Stomach smooth muscle (tissue), 2 donors: ENCODE measurements around the gene TSPAN15.
"Not testable (repeated sequence)": the region's sequence is repeated elsewhere in the genome, so short reads cannot be mapped to it uniquely, and the experiment has no call there.

Source experiments
- H3K27ac ChIP-seq: one replicate; pipeline ENCODE4 v1.7.0; 2013; ENCODE audit warnings: mild to moderate bottlenecking, low read length, inconsistent platforms
- H3K27me3 ChIP-seq, 2 donors: one replicate each; pipeline ENCODE4 v1.7.0; 2013; ENCODE audit warnings: low read length in 2 of 2; ENCODE audit not compliant: insufficient read depth in 2 of 2, control insufficient read depth in 1 of 2
- H3K36me3 ChIP-seq, 2 donors: one replicate each; pipeline ENCODE4 v1.7.0; 2013; ENCODE audit warnings: low read length in 2 of 2; ENCODE audit not compliant: control insufficient read depth in 2 of 2, insufficient read depth in 2 of 2
- H3K4me1 ChIP-seq: one replicate; pipeline ENCODE4 v1.7.0; 2013; ENCODE audit warnings: low read length; ENCODE audit not compliant: control insufficient read depth, insufficient read depth
- H3K4me3 ChIP-seq, 2 donors: one replicate each; pipeline ENCODE4 v1.7.0; 2013; ENCODE audit warnings: low read length in 2 of 2
- H3K9ac ChIP-seq, 2 donors: one replicate each; pipeline ENCODE4 v1.7.0; 2013; ENCODE audit warnings: low read length in 2 of 2, mild to moderate bottlenecking in 1 of 2
- H3K9me3 ChIP-seq, 2 donors: one replicate each; pipeline ENCODE4 v1.7.0; 2013; ENCODE audit warnings: low read length in 2 of 2; ENCODE audit not compliant: control insufficient read depth in 2 of 2
- donor health status: healthy.
- donor health status: Pancreatic carcinoma.

TSPAN15 gene

DNA sequence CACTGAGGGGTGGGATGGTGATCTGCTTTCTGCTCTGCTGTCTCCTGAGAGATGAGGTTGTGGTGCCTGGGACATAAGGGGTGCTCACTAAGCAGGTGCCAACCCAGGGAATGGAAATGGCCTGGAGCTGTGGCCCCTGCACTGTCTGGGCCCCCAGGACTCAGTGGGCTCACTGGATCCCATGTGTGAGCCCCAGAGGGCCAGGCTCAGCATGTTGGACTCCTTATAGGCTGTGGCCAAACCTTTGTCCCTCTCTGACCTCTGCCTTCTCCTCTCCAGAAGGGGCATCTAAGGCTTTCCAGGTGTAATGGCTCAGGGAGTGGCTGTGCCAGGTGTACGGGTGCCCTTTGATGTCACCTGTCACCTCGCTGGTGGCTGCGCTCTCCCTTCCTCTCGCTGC is 65.5 kb downstream of the TSPAN15 start:
- Histone ChIP-seq H3K9me3 (no peaks in the 10 kb centered on the region), H3K4me1 (peaks cover 3% of the 10 kb centered on the region)

DNA sequence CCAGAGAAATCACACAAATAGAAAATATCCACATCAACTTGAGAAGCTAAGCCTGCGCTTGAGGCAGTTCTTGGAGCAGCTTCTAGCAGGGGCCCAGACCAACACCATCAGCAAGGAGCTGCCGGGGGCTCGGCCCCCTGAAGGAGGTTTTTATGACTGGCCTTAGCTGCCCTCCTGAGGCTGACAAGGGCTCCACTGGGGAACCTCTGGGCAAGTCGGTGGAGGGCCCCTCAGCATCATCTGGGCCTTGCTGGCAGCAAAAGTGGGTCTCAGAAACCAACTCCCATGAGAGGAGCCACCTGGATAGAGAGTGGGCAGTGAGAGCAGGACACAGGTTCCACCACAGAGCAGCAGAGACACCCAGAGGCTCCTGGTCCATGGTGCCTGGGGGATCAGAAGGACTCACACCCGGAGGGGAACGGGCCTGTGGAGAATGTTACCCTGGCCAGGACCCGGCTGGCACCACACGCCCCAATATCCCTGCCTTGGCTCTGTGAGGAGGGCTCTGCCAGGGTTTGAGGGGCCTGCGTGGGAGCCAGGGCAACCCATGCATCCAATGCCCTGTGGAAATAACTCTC is 66.1 kb downstream of the TSPAN15 start:
- Histone ChIP-seq H3K4me1 (peaks cover 3% of the 10 kb centered on the region), H3K9ac (no peak overlapping the region), H3K4me3 (no peak overlapping the region), H3K9me3 (no peaks in the 10 kb centered on the region), H3K36me3 (peaks cover 0 to 3% of the 10 kb centered on the region in 2 donors), H3K27ac (no peak overlapping the region), H3K27me3 (no peaks in the 10 kb centered on the region)

More for the DNA sequence above, 65.5 kb downstream of the TSPAN15 start:
- Histone ChIP-seq H3K27ac (no peak overlapping the region), H3K9ac (no peak overlapping the region), H3K36me3 (peaks cover 0 to 3% of the 10 kb centered on the region in 2 donors), H3K4me3 (no peak overlapping the region), H3K27me3 (no peaks in the 10 kb centered on the region)

DNA sequence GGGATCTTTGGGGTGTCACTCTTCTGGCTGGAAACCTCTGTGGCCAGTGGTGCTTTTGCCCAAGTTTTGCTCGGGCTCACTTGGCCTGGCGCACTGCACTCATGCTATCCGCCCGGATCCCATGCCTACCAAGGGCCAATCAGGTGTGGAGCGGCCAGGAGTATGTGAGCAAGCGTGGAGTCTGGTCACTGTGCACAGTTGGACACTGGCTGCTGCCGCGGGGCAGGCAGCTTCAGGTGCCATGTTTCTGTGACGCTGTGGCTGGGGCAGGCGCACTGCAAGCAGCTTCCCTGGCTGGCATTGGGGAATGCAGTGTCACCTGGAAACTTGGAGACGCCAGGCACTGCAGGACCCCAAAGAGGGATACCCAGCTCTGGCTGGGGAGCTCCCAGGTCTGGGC is 76.7 kb downstream of the TSPAN15 start:
- Histone ChIP-seq H3K36me3 (no peaks in the 10 kb centered on the region), H3K27me3 (no peaks in the 10 kb centered on the region), H3K4me1 (no peaks in the 10 kb centered on the region), H3K9me3 (no peaks in the 10 kb centered on the region), H3K4me3 (no peak overlapping the region), H3K9ac (no peak overlapping the region), H3K27ac (no peak overlapping the region)

DNA sequence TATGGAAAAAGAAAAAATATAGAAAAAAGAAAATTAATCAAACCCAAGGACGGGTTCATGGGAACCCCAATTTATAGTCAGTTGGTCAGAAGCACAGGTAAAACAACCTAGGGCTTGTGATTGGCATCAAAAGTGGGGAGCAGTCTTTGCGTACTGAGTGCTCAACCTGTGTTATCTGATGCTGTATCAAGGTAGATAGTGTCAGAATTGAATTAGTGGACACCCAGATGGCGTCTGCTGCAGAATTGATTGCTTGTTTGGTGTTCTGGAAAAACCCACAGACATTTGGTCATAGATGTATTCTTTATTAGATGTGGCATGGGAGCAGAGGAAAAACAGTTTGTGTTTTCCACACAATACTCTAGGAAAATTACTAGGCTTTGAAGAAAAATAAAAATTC is 82.4 kb downstream of the TSPAN15 start:
- Histone ChIP-seq H3K27ac (no peak overlapping the region), H3K4me3 (no peak overlapping the region), H3K27me3 (no peaks in the 10 kb centered on the region), H3K4me1 (no peaks in the 10 kb centered on the region), H3K36me3 (no peaks in the 10 kb centered on the region), H3K9ac (no peak overlapping the region), H3K9me3 (no peaks in the 10 kb centered on the region)

DNA sequence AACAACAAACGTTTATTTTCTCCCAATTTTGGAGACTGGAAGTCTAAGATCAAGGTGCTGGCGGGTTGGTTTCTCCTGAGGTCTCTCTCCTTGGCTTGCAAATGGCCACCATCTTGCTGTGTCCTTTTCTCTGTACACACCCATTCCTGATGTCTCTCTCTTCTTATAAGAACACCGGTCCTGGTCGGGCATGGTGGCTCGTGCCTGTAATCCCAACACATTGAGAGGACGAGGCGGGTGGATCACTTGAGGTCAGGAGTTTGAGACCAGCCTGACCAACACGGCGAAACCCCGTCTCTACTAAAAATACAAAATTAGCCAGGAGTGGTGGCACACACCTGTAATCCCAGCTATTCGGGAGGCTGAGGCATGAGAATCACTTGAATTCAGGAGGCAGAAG is 85.3 kb downstream of the TSPAN15 start:
- H3K9me3 ChIP-seq, H3K36me3 ChIP-seq, H3K4me1 ChIP-seq, H3K27ac ChIP-seq, H3K9ac ChIP-seq, H3K4me3 ChIP-seq, H3K27me3 ChIP-seq: not testable (repeated sequence)

DNA sequence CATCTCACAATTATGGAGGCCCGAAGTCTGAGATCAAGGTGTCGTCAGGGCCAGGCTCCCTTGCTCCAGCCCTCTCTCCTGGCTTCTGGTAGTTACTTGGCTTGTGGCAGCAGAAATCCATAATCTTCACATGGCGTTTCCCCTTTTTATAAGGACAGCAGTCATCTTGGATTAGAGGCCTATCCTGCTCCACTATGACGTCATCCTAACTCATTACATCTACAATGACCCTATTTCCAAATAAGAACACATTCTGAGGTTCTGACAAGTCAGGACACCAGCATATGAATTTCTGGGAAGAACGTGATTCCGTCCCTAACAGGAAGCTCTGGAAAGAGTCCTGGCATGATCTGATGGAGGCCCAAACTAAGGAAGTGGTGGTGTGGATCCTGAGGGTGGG is 86.2 kb downstream of the TSPAN15 start:
- Histone ChIP-seq H3K4me1 (no peaks in the 10 kb centered on the region), H3K36me3 (no peaks in the 10 kb centered on the region), H3K27ac (no peak overlapping the region), H3K9ac (no peak overlapping the region), H3K4me3 (no peak overlapping the region), H3K27me3 (no peaks in the 10 kb centered on the region), H3K9me3 (peaks cover 0 to 3% of the 10 kb centered on the region in 2 donors)

DNA sequence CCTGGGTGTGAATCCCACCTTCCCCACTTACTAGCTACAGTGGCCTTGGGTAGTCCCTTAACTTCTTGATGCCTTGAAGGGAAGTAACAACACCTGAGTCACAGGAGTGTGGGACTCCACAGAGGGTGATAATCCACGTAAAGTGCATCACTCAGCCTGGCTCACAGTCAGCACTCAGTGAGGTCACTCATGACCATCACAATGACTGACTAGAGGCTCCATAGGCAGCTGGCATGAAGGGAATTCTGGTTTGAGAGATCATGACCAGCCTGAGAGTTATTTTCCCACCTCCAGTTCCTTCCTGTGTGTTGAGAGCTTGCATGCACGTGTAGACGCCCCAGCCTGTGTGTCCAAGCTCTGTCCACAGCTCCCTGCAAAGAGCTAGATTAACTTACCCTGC is 87.2 kb downstream of the TSPAN15 start:
- Histone ChIP-seq H3K9me3 (peaks cover 0 to 3% of the 10 kb centered on the region in 2 donors), H3K27me3 (no peaks in the 10 kb centered on the region), H3K27ac (no peak overlapping the region), H3K36me3 (peaks cover 0 to 2% of the 10 kb centered on the region in 2 donors), H3K4me3 (no peak overlapping the region), H3K9ac (no peak overlapping the region), H3K4me1 (no peaks in the 10 kb centered on the region)

DNA sequence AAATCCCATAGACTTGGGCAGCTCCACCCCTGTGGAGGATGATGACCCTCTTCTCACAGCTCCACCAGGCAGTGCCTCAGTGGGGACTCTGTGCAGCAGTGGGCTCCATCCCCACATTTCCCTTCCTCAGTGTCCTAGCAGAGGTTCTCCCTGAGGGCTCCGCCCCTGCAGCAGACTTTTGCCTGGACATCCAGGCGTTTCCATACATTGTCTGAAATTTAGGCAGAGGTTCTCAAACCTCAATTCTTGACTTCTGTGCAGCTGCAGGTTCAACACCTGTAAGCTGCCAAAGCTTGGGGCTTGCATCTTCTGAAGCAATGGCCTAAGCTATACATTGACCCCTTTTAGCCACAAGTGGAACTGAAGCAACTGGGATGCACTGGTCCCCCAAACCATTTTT is 90.2 kb downstream of the TSPAN15 start:
- no peak overlapping the region for H3K9ac ChIP-seq
- H3K4me3 ChIP-seq: no peak overlapping the region
- H3K9me3 ChIP-seq: peaks cover 0 to 3% of the 10 kb centered on the region in 2 donors
- H3K27me3 ChIP-seq: no peaks in the 10 kb centered on the region
- no peak overlapping the region for H3K27ac ChIP-seq
- no peaks in the 10 kb centered on the region for H3K4me1 ChIP-seq
- H3K36me3 ChIP-seq: peaks cover 0 to 3% of the 10 kb centered on the region in 2 donors

DNA sequence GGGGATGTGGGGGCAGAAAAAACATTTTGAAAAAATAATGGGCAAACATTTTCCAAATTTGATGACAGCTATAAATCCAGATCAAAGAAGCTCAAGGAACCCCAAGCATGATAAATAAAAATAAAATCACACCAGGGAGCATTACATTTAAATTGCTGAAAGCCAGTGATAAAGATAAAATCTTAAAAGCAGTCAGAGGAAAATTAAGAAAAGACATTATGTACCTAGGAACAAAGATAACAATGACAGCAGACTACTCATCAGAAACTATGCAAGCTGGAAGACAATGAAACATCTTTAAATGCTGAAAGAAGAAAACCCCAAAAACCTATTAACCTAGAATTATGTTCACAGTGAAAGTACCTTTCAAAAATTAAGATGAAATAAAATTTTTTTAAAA is 98.7 kb downstream of the TSPAN15 start:
- Histone ChIP-seq H3K27me3 (peaks cover 2 to 12% of the 10 kb centered on the region in 2 donors), H3K9ac (no peak overlapping the region), H3K4me1 (no peaks in the 10 kb centered on the region), H3K36me3 (peaks cover 0 to 4% of the 10 kb centered on the region in 2 donors), H3K27ac (no peak overlapping the region), H3K9me3 (peaks cover 10 to 13% of the 10 kb centered on the region in 2 donors), H3K4me3 (no peak overlapping the region)

DNA sequence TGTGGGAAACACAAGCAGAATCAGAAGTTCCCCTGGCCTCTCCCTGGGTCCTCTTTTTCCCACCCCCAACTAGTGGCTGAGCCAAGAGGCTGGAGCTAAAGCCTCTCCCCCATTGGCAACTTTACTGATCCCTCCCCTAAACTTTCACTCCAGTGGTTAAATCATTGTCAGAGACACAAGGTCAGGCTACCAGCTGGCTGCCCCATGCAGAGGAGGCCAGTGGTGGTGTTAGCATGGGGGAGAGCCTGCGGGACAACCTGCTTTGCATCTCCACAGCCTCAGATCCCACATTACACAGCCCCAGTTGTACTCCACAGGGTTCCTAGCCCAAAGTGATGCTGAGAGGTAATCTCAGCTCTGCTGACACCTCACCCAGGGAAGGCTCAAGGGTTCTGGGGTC is 101.0 kb downstream of the TSPAN15 start:
- Histone ChIP-seq H3K9ac (no peak overlapping the region), H3K4me1 (no peaks in the 10 kb centered on the region), H3K9me3 (peaks cover 10 to 13% of the 10 kb centered on the region in 2 donors), H3K27ac (no peak overlapping the region), H3K27me3 (peaks cover 10 to 18% of the 10 kb centered on the region in 2 donors), H3K4me3 (no peak overlapping the region), H3K36me3 (peaks cover 0 to 3% of the 10 kb centered on the region in 2 donors)

DNA sequence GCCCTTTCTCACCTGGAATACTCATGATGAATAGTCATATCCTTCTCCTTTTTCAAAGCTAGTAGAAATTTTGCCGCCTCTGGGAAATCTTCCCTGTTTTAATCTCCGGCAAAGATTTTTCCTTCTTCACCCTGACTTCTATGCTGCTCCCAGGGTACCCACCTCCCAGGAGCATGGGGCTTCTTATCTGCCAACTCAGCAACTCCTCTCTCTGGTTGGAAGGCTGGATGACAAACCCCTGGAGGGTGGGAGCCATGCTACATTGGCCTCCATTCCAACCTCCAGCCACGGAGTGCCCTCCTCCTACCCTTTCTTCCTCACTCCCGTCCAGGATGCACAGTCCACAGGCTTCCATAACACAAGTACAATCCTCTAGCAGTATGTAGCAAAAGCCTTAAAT is 102.1 kb downstream of the TSPAN15 start:
- H3K27ac ChIP-seq: no peak overlapping the region
- H3K27me3 ChIP-seq: peaks cover 13 to 18% of the 10 kb centered on the region in 2 donors
- no peaks in the 10 kb centered on the region for H3K4me1 ChIP-seq
- H3K9me3 ChIP-seq: peaks cover 10 to 13% of the 10 kb centered on the region in 2 donors
- H3K4me3 ChIP-seq: no peak overlapping the region
- H3K9ac ChIP-seq: no peak overlapping the region
- no peaks in the 10 kb centered on the region for H3K36me3 ChIP-seq
